ENCODE measurements around the gene DEPDC5. TPM values are rescaled to one million over a fixed set of nuclear protein-coding genes. Genes with fewer than 3 reads are reported as not detected.

Gene DEPDC5
- total RNA-seq, 3 donors from 2014 or later: 48.7 to 53.1 (median 49.5) TPM

GRCh38 chr22:31818481-31819392 is 64.9 kb downstream of the DEPDC5 start:
- DNase-seq (no peak), ATAC-seq (no peak)
- Histone ChIP-seq H3K9me3 (no peaks in the 10 kb centered on the region), H3K4me3 (no peak overlapping the region), H3K36me3 (ENCODE audit: low read depth) (peaks cover 11% of the 10 kb centered on the region), H3K4me1 (ENCODE audit: low read depth) (no peaks in the 10 kb centered on the region)
- intact Hi-C loops (cut with DNase I, micrococcal nuclease): no loop called here
- no peak for TF ChIP-seq CTCF (IDR thresholded peaks at IDR 0.05)

- no peaks in the 10 kb centered on the region for H3K4me1 ChIP-seq (ENCODE audit: low read depth)
- TF ChIP-seq CTCF (IDR thresholded peaks at IDR 0.05): no peak
- H3K4me3 ChIP-seq: no peak overlapping the region
- intact Hi-C loops (cut with DNase I, micrococcal nuclease): no loop called here
- H3K9me3 ChIP-seq: no peaks in the 10 kb centered on the region
- ATAC-seq (no peak), DNase-seq (no peak)
- peaks cover 11% of the 10 kb centered on the region for H3K36me3 ChIP-seq (ENCODE audit: low read depth)
Measured at GRCh38 chr22:31820655-31821054, 66.8 kb downstream of the DEPDC5 start.

GRCh38 chr22:31821572-31821971 is 67.8 kb downstream of the DEPDC5 start:
- H3K4me1 ChIP-seq (ENCODE audit: low read depth): no peaks in the 10 kb centered on the region

GRCh38 chr22:31822523-31822922 is 68.7 kb downstream of the DEPDC5 start:
- intact Hi-C loops (cut with DNase I, micrococcal nuclease): no loop called here
- no peak for TF ChIP-seq CTCF (IDR thresholded peaks at IDR 0.05)
- Histone ChIP-seq H3K9me3 (no peaks in the 10 kb centered on the region), H3K4me3 (no peak overlapping the region), H3K4me1 (ENCODE audit: low read depth) (no peaks in the 10 kb centered on the region), H3K36me3 (ENCODE audit: low read depth) (peaks cover 11% of the 10 kb centered on the region)
- ATAC-seq (no peak), DNase-seq (no peak)

More at GRCh38 chr22:31821572-31821971, 67.8 kb downstream of the DEPDC5 start:
- ATAC-seq (no peak), DNase-seq (no peak)
- H3K36me3 ChIP-seq (ENCODE audit: low read depth): peaks cover 11% of the 10 kb centered on the region
- H3K9me3 ChIP-seq: no peaks in the 10 kb centered on the region
- TF ChIP-seq CTCF (IDR thresholded peaks at IDR 0.05): no peak
- intact Hi-C loops (cut with DNase I, micrococcal nuclease): no loop called here
- no peak overlapping the region for H3K4me3 ChIP-seq

GRCh38 chr22:31825513-31825912 is 71.7 kb downstream of the DEPDC5 start:
- H3K4me3 ChIP-seq: no peak overlapping the region
- no peak for TF ChIP-seq CTCF (IDR thresholded peaks at IDR 0.05)
- intact Hi-C loops (cut with DNase I, micrococcal nuclease): no loop called here
- ATAC-seq (peak; percentile 20), DNase-seq (no peak)
- H3K4me1 ChIP-seq (ENCODE audit: low read depth): no peaks in the 10 kb centered on the region
- H3K9me3 ChIP-seq: no peaks in the 10 kb centered on the region
- peaks cover 11% of the 10 kb centered on the region for H3K36me3 ChIP-seq (ENCODE audit: low read depth)
